HG03521 (cell line): ENCODE measurements around the gene B3GNT5.

ENCODE experiments used
- ATAC-seq: cut with Tn5 transposase; IDR thresholded peaks from one replicate; pipeline ENCODE4 v1.9.1; 2021; ENCODE audit warnings: mild to moderate bottlenecking, moderate library complexity; ENCODE audit not compliant: unreplicated experiment

The B3GNT5 gene

GRCh38 chr3:183252973-183253527, at the start of gene B3GNT5:
B3GNT5 (plus strand) TSS chr3:183253253; CDS start chr3:183269799, 16,546 bp downstream.
- no peak for ATAC-seq

GRCh38 chr3:183203670-183204069, 49.4 kb upstream of the B3GNT5 start:
- ATAC-seq = no peak

GRCh38 chr3:183208260-183208659, 44.8 kb upstream of the B3GNT5 start:
- ATAC-seq = no peak

GRCh38 chr3:183208800-183209199, 44.3 kb upstream of the B3GNT5 start:
- no peak for ATAC-seq

- no peak for ATAC-seq
Observed at GRCh38 chr3:183210341-183210740, 42.7 kb upstream of the B3GNT5 start.

GRCh38 chr3:183210862-183211341, 42.2 kb upstream of the B3GNT5 start:
- ATAC-seq = no peak

- ATAC-seq = no peak
Observed at GRCh38 chr3:183211352-183211751, 41.7 kb upstream of the B3GNT5 start.

GRCh38 chr3:183212096-183212495, 41.0 kb upstream of the B3GNT5 start:
- ATAC-seq = no peak

GRCh38 chr3:183212565-183212964, 40.5 kb upstream of the B3GNT5 start:
- ATAC-seq = no peak

GRCh38 chr3:183213415-183214276, 39.4 kb upstream of the B3GNT5 start:
- ATAC-seq = no peak

- no peak for ATAC-seq
Observed at GRCh38 chr3:183214277-183214612, 38.8 kb upstream of the B3GNT5 start.

- ATAC-seq = no peak
Observed at GRCh38 chr3:183215591-183216202, 37.4 kb upstream of the B3GNT5 start.

GRCh38 chr3:183217548-183218332, 35.3 kb upstream of the B3GNT5 start:
- ATAC-seq = no peak

GRCh38 chr3:183218826-183219225, 34.2 kb upstream of the B3GNT5 start:
- no peak for ATAC-seq

GRCh38 chr3:183220828-183221227, 32.2 kb upstream of the B3GNT5 start:
- no peak for ATAC-seq

- ATAC-seq = no peak
Observed at GRCh38 chr3:183222631-183223235, 30.3 kb upstream of the B3GNT5 start.

GRCh38 chr3:183224180-183224970, 28.7 kb upstream of the B3GNT5 start:
- no peak for ATAC-seq

GRCh38 chr3:183226333-183226890, 26.6 kb upstream of the B3GNT5 start:
- ATAC-seq = no peak

GRCh38 chr3:183227586-183227985, 25.5 kb upstream of the B3GNT5 start:
- ATAC-seq = no peak

GRCh38 chr3:183229178-183229577, 23.9 kb upstream of the B3GNT5 start:
- no peak for ATAC-seq
